Neuronal stem cell (in vitro differentiated cells): ENCODE measurements around the gene SNCB.

ENCODE experiments used
- DNase-seq: peaks from one replicate; pipeline ENCODE4 v3.0.0-alpha.2; 2013; ENCODE audit warnings: low spot score
- H2AFZ ChIP-seq: one replicate; pipeline ENCODE4 v1.6.1; 2013; ENCODE audit warnings: mild to moderate bottlenecking, low read length, inconsistent platforms
- H2AK5ac ChIP-seq: 2 replicates; pipeline ENCODE4 v1.6.1; 2013; ENCODE audit warnings: low read depth, mild to moderate bottlenecking, inconsistent platforms, low read length, moderate library complexity, mixed read lengths
- H2BK120ac ChIP-seq: 2 replicates; pipeline ENCODE4 v1.6.1; 2013; ENCODE audit warnings: low read depth, mild to moderate bottlenecking, inconsistent platforms, low read length, moderate library complexity, mixed read lengths
- H2BK12ac ChIP-seq: one replicate; pipeline ENCODE4 v1.6.1; 2013; ENCODE audit warnings: low read length, inconsistent platforms
- H2BK15ac ChIP-seq: 2 replicates; pipeline ENCODE4 v1.6.1; 2013; ENCODE audit warnings: mild to moderate bottlenecking, low read length, inconsistent platforms, mixed read lengths
- H2BK5ac ChIP-seq: one replicate; pipeline ENCODE4 v1.6.1; 2013; ENCODE audit warnings: inconsistent platforms, mild to moderate bottlenecking, low read length, moderate library complexity
- H3K14ac ChIP-seq: one replicate; pipeline ENCODE4 v1.6.1; 2013; ENCODE audit warnings: low read length, inconsistent platforms
- H3K18ac ChIP-seq: 2 replicates; pipeline ENCODE4 v1.6.1; 2013; ENCODE audit warnings: low read length, inconsistent platforms
- H3K23ac ChIP-seq: 2 replicates; pipeline ENCODE4 v1.6.1; 2013; ENCODE audit warnings: low read depth, mild to moderate bottlenecking, mixed read lengths, low read length, inconsistent platforms; ENCODE audit not compliant: poor library complexity
- H3K27ac ChIP-seq: replicated peaks from 3 replicates; pipeline ENCODE4 v1.5.1; 2013; ENCODE audit warnings: low read length, inconsistent platforms
- H3K27me3 ChIP-seq, 3 experiments: 2 replicates each; pipeline ENCODE4 v1.6.1; 2013; ENCODE audit warnings: low read length in 3 of 3, mild to moderate bottlenecking in 2 of 3, inconsistent platforms in 1 of 3, low read depth in 1 of 3, mixed read lengths in 1 of 3, moderate library complexity in 1 of 3; ENCODE audit not compliant: control insufficient read depth in 3 of 3, insufficient read depth in 3 of 3
- H3K36me3 ChIP-seq, 2 donors: replicated peaks in 1 of 2; 2 replicates each; pipeline ENCODE4 v1.6.1; 2013; ENCODE audit warnings: low read length in 2 of 2; ENCODE audit not compliant: control insufficient read depth in 2 of 2, insufficient read depth in 2 of 2
- H3K4ac ChIP-seq: 2 replicates; pipeline ENCODE4 v1.6.1; 2013; ENCODE audit warnings: inconsistent platforms, mild to moderate bottlenecking, low read length, moderate library complexity
- H3K4me1 ChIP-seq, 2 donors: 1 replicate in 1 of 2; 2 replicates in 1 of 2; pipeline ENCODE4 v1.6.1; 2013; ENCODE audit warnings: low read length in 2 of 2, low read depth in 1 of 2; ENCODE audit not compliant: control insufficient read depth in 2 of 2, insufficient read depth in 1 of 2
- H3K4me2 ChIP-seq: one replicate; pipeline ENCODE4 v1.6.1; 2013; ENCODE audit warnings: mild to moderate bottlenecking, low read length, inconsistent platforms; ENCODE audit not compliant: insufficient read depth, poor library complexity, severe bottlenecking
- H3K4me3 ChIP-seq, 2 donors: 2 replicates each; pipeline ENCODE4 v1.5.1; 2013; ENCODE audit warnings: low read length in 2 of 2, mild to moderate bottlenecking in 2 of 2, inconsistent platforms in 1 of 2, moderate library complexity in 1 of 2
- H3K79me1 ChIP-seq: one replicate; pipeline ENCODE4 v1.6.1; 2013; ENCODE audit warnings: low read depth, mild to moderate bottlenecking, inconsistent platforms, low read length, moderate library complexity
- H3K9ac ChIP-seq: one replicate; pipeline ENCODE4 v1.6.1; 2013; ENCODE audit warnings: mild to moderate bottlenecking, low read depth, low read length, inconsistent platforms; ENCODE audit not compliant: poor library complexity
- H3K9me3 ChIP-seq, 2 donors: replicated peaks in 1 of 2; 2 replicates each; pipeline versions ENCODE3 to v1.6.1; 2013; ENCODE audit warnings: low read length in 2 of 2, mild to moderate bottlenecking in 2 of 2, inconsistent platforms in 1 of 2, low read depth in 1 of 2, mixed read lengths in 1 of 2, moderate library complexity in 1 of 2; ENCODE audit not compliant: control insufficient read depth in 2 of 2, insufficient read depth in 1 of 2
- H4K8ac ChIP-seq: one replicate; pipeline ENCODE4 v1.6.1; 2013; ENCODE audit warnings: low read depth, mild to moderate bottlenecking, inconsistent platforms, low read length, moderate library complexity
- H4K91ac ChIP-seq: one replicate; pipeline ENCODE4 v1.6.1; 2013; ENCODE audit warnings: low read length, low read depth, mild to moderate bottlenecking, inconsistent platforms; ENCODE audit not compliant: poor library complexity
- WGBS, 2 donors: extraction: QIAGEN DNeasy Blood & Tissue Kit; methylation state at CpG; one replicate each; pipeline ENCODE4 v1.1.7; 2013; ENCODE audit warnings: missing lambda C conversion rate in 2 of 2, mixed read lengths in 1 of 2; ENCODE audit not compliant: insufficient read length in 2 of 2, insufficient replicate concordance in 1 of 2; ENCODE audit errors: extremely low coverage in 2 of 2; 5-methylcytosine and 5-hydroxymethylcytosine counted together

SNCB gene

GRCh38 chr5:176648474-176649194 lies 18.3 kb upstream of the SNCB start:
- Histone ChIP-seq H2BK120ac (no peak overlapping the region), H4K91ac (no peak overlapping the region)
- DNase-seq: no peak

GRCh38 chr5:176647843-176648473 lies 17.6 kb upstream of the SNCB start:
- Histone ChIP-seq H2AK5ac (peak overlapping the region; percentile 91), H2BK12ac (no peak overlapping the region), H3K23ac (peak overlapping the region; percentile 52), H3K4me2 (peak overlapping the region; percentile 100), H4K8ac (no peak overlapping the region), H3K36me3 (peaks cover 0 to 7% of the 10 kb centered on the region in 2 donors), H2BK5ac (peak overlapping the region; percentile 85), H3K18ac (peak overlapping the region; percentile 96), H4K91ac (no peak overlapping the region), H3K4me3 (peak overlapping the region; percentile 75 to 85), H2BK120ac (no peak overlapping the region), H3K27ac (no peak overlapping the region), H3K79me1 (peaks cover 6% of the 10 kb centered on the region), H3K4ac (no peak overlapping the region), H3K4me1 (peaks cover 4 to 19% of the 10 kb centered on the region in 2 donors), H2BK15ac (peak overlapping the region; percentile 86), H3K14ac (peak overlapping the region; percentile 43), H3K27me3 (peaks cover 0 to 34% (median 4%) of the 10 kb centered on the region in 3 experiments), H3K9me3 (no peaks in the 10 kb centered on the region), H2AFZ (peak overlapping the region; percentile 96), H3K9ac (peak overlapping the region; percentile 83)
- WGBS, 2 donors: no CpG with 5 or more reads among the region's 20 CpGs
- no peak for DNase-seq

More at GRCh38 chr5:176648474-176649194, 18.3 kb upstream of the SNCB start:
- Histone ChIP-seq H3K9ac (peak overlapping the region; percentile 83), H3K27ac (no peak overlapping the region), H3K14ac (peak overlapping the region; percentile 43), H3K27me3 (peaks cover 0 to 27% (median 4%) of the 10 kb centered on the region in 3 experiments), H3K4me3 (peak overlapping the region; percentile 75 to 85), H3K36me3 (peaks cover 4 to 13% of the 10 kb centered on the region in 2 donors), H4K8ac (no peak overlapping the region), H2BK12ac (peak overlapping the region; percentile 86), H3K4ac (no peak overlapping the region), H2BK15ac (peak overlapping the region; percentile 86), H3K4me1 (peaks cover 4 to 19% of the 10 kb centered on the region in 2 donors), H3K9me3 (no peaks in the 10 kb centered on the region), H3K23ac (peak overlapping the region; percentile 98), H3K79me1 (peaks cover 8% of the 10 kb centered on the region), H3K4me2 (no peak overlapping the region), H3K18ac (peak overlapping the region; percentile 39), H2BK5ac (peak overlapping the region; percentile 85), H2AFZ (no peak overlapping the region), H2AK5ac (peak overlapping the region; percentile 91)
- no CpG with 5 or more reads among the region's 15 CpGs for WGBS, 2 donors

- Histone ChIP-seq H3K4ac (peak within 1 kb of the TSS; percentile 93), H3K79me1 (peaks cover 5% of the 10 kb centered on the region), H2BK15ac (peak within 1 kb of the TSS; percentile 88), H2BK12ac (peak within 1 kb of the TSS; percentile 98), H2AK5ac (peak within 1 kb of the TSS; percentile 94), H3K9ac (peak within 1 kb of the TSS; percentile 83), H2BK5ac (peak within 1 kb of the TSS; percentile 85), H3K4me2 (peak within 1 kb of the TSS; percentile 100), H4K91ac (peak within 1 kb of the TSS; percentile 89), H3K27me3 (peaks cover 0 to 39% (median 4%) of the 10 kb centered on the region in 3 experiments), H2AFZ (peak within 1 kb of the TSS; percentile 96), H3K18ac (peak within 1 kb of the TSS; percentile 96), H4K8ac (peak within 1 kb of the TSS; percentile 93), H2BK120ac (no peak within 1 kb of the TSS), H3K36me3 (no peaks in the 10 kb centered on the region), H3K14ac (peak within 1 kb of the TSS; percentile 84), H3K4me1 (peaks cover 4 to 19% of the 10 kb centered on the region in 2 donors), H3K23ac (peak within 1 kb of the TSS; percentile 98), H3K27ac (no peak within 1 kb of the TSS), H3K9me3 (no peaks in the 10 kb centered on the region), H3K4me3 (peak within 1 kb of the TSS; percentile 75 to 85)
- peak; percentile 99 for DNase-seq
- no CpG with 5 or more reads among the region's 63 CpGs for WGBS, 2 donors
Measured at GRCh38 chr5:176647030-176647842, 16.9 kb upstream of the SNCB start, which contains the start of gene TSPAN17. Gene TSPAN17 (plus strand): TSS chr5:176647484. CDS start chr5:176647616, 132 bp downstream.
